K562 (cell line): Measurements from ENCODE around the gene C2orf42. TPM values are rescaled to one million over a fixed set of nuclear protein-coding genes. Genes with fewer than 3 reads are reported as not detected.

Source experiments
- ARHGAP35 ChIP-seq: fragments of 450-650 bp; IDR thresholded peaks from 2 replicates; pipeline ENCODE4 v1.6.1; 2018; ENCODE audit not compliant: partially characterized antibody
- CSDE1 ChIP-seq, 2 experiments: fragments of 450-650 bp; IDR thresholded peaks; 2 replicates each; pipeline ENCODE4 v1.6.1; 2016; ENCODE audit warnings: mild to moderate bottlenecking in 1 of 2
- FOS ChIP-seq: IDR thresholded peaks from 3 replicates; pipeline ENCODE4 v1.6.1; 2011; ENCODE audit not compliant: insufficient read length; ENCODE audit errors: extremely low read depth
- HNRNPLL ChIP-seq: fragments of 200-400 bp; formaldehyde crosslinking; IDR thresholded peaks from 2 replicates; pipeline ENCODE4 v1.6.1; 2017; ENCODE audit warnings: low read length, low read depth, mild to moderate bottlenecking; ENCODE audit not compliant: poor library complexity, severe bottlenecking
- KHSRP ChIP-seq: fragments of 450-650 bp; IDR thresholded peaks from 2 replicates; pipeline ENCODE4 v1.6.1; 2017
- KLF10 ChIP-seq: fragments of 250-450 bp; sonication (Bioruptor Pico); IDR thresholded peaks from 2 replicates; pipeline ENCODE4 v1.6.1; 2021; ENCODE audit warnings: matching md5 sums
- L3MBTL2 ChIP-seq: fragments of 450-650 bp; IDR thresholded peaks from 2 replicates; pipeline ENCODE4 v1.6.1; 2016; ENCODE audit warnings: mild to moderate bottlenecking, moderate library complexity
- MXI1 ChIP-seq: IDR thresholded peaks from 2 replicates; pipeline ENCODE4 v1.6.1; 2011; ENCODE audit warnings: low read depth, mild to moderate bottlenecking, improper control_type of control experiment, low read length
- NR2F6 ChIP-seq: fragments of 450-650 bp; formaldehyde crosslinking; IDR thresholded peaks from 2 replicates; pipeline ENCODE4 v1.4.0; 2020; ENCODE audit warnings: mild to moderate bottlenecking
- NRF1 ChIP-seq, 2 experiments: fragments of 450-650 bp; IDR thresholded peaks in 1 of 2; conservative IDR thresholded peaks in 1 of 2; 2 replicates each; pipeline ENCODE4 v1.6.1; 2014; ENCODE audit warnings: mild to moderate bottlenecking in 2 of 2
- PCBP2 ChIP-seq: fragments of 200-400 bp; formaldehyde crosslinking; IDR thresholded peaks from 2 replicates; pipeline ENCODE4 v1.6.1; 2018; ENCODE audit warnings: low read length, low read depth, mild to moderate bottlenecking, moderate library complexity; ENCODE audit not compliant: poor library complexity, severe bottlenecking
- SMARCE1 ChIP-seq: fragments of 450-650 bp; IDR thresholded peaks from 2 replicates; pipeline ENCODE4 v1.7.1; 2016; ENCODE audit warnings: mild to moderate bottlenecking
- SNIP1 ChIP-seq: fragments of 450-650 bp; IDR thresholded peaks from 2 replicates; pipeline ENCODE4 v1.7.1; 2017; ENCODE audit warnings: low read depth, mild to moderate bottlenecking
- SUPT5H ChIP-seq: fragments of 450-650 bp; IDR thresholded peaks from 2 replicates; pipeline ENCODE4 v1.6.1; 2016
- ZNF121 ChIP-seq: sonication (generic); formaldehyde crosslinking; conservative IDR thresholded peaks from 2 replicates; pipeline ENCODE4 v1.8.0; 2022; ENCODE audit warnings: missing genetic modification reagents
- ZNF41 ChIP-seq: fragments of 250-450 bp; sonication (Bioruptor Pico); conservative IDR thresholded peaks from 2 replicates; pipeline ENCODE4 v1.4.0; 2020; ENCODE audit warnings: mild to moderate bottlenecking
- ZNF644 ChIP-seq: fragments of 200-800 bp; sonication (Bioruptor generic); IDR thresholded peaks from 2 replicates; pipeline ENCODE4 v1.6.1; 2016; ENCODE audit warnings: low read depth, missing genetic modification characterization, missing compliant biosample characterization
- ZNF717 ChIP-seq: fragments of 250-450 bp; sonication (Bioruptor Pico); IDR thresholded peaks from 2 replicates; pipeline ENCODE4 v1.5.0; 2021
- polyA plus RNA-seq, 8 experiments: library from polyadenylated mRNA; depleted of rRNA in 4 of 8; stranded (reverse) in 5 of 8; unstranded in 3 of 8; fragments of >200 nt; fragmentation: Nextera tagmentation in 2 of 8; fragmentation: Illumina TruSeq in 1 of 8; extraction: Ambion mirVana in 2 of 8; extraction: Trizol in 1 of 8; gene quantifications; 2 replicates each; pipeline versions ENCODE4 v1.2.1 to v1.2.3, GENCODE V29; 2011 to 2014; ENCODE audit warnings: inconsistent platforms in 1 of 8, missing spikeins in 1 of 8
- total RNA-seq, 7 experiments: library from RNA; depleted of rRNA in 6 of 7; stranded (reverse); fragments of >200 nt in 6 of 7; fragmentation: Illumina TruSeq in 2 of 7; extraction: Trizol in 2 of 7; gene quantifications; 2 replicates each; pipeline versions ENCODE4 v1.2.1 to v1.2.3, GENCODE V29; 2011 to 2021; ENCODE audit warnings: low replicate concordance in 1 of 7
- TF ChIP-seq, protein P1 (sequence below): fragments of 250-450 bp; sonication (Bioruptor Pico); IDR thresholded peaks from 2 replicates; pipeline ENCODE4 v1.5.0; 2021; ENCODE audit warnings: mild to moderate bottlenecking, borderline replicate concordance
- TF ChIP-seq, protein P2 (sequence below): fragments of 450-650 bp; formaldehyde crosslinking; IDR thresholded peaks from 2 replicates; pipeline ENCODE4 v1.4.0; 2020; ENCODE audit warnings: mild to moderate bottlenecking, mixed read lengths
- TF ChIP-seq, protein P3 (sequence below): fragments of 250-450 bp; sonication (Bioruptor Pico); IDR thresholded peaks from 2 replicates; pipeline ENCODE4 v1.5.0; 2020; ENCODE audit warnings: mild to moderate bottlenecking, borderline replicate concordance
- TF ChIP-seq, protein P4 (sequence below): fragments of 450-650 bp; IDR thresholded peaks from 2 replicates; pipeline ENCODE4 v1.6.1; 2016; ENCODE audit warnings: low read depth, mild to moderate bottlenecking, moderate library complexity

Gene C2orf42
- total and polyA plus RNA-seq, 9 of the 15 experiments (the other 6 are each of a cell fraction or from before 2014, with no cell fraction given) = 4.6 to 10.9 (median 7.5) TPM

DNA sequence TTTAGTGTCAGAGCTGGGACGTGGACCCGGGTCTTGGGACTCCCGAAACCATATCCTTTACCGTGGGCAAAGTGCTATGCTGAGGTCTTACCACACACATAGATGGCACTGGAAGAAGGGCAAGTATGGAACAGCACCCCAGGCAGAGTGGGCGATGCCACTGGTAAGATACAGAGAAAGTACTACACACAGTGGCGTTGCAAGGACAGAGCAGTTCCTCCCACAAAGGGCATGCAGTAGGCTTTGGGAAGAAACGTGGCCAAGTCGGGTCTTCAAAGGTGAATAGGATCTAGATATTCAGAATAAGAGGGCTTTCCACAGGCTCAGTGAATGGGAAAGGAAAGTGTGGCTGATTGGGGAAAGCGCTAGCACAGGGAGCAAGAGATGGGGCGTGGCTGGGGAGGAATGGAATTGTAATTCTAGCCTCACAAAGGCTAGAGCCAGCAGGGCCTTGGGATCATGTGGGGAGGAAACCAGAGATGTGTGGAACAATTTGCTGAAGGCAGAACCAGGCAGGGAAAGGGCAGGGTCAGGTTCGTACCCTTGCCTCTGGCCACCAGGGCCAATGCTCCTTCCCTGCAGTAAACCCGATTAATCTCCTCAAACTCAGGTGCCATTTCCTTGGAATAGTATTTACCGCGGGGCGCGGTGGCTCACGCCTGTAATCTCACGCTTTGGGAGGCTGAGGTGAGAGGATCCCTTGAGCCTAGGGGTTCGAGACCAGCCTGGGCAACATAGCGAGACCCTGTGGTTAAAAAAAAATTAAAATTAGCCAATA is 67.6 kb downstream of the C2orf42 start (continued):
- TF ChIP-seq, protein P1, sequence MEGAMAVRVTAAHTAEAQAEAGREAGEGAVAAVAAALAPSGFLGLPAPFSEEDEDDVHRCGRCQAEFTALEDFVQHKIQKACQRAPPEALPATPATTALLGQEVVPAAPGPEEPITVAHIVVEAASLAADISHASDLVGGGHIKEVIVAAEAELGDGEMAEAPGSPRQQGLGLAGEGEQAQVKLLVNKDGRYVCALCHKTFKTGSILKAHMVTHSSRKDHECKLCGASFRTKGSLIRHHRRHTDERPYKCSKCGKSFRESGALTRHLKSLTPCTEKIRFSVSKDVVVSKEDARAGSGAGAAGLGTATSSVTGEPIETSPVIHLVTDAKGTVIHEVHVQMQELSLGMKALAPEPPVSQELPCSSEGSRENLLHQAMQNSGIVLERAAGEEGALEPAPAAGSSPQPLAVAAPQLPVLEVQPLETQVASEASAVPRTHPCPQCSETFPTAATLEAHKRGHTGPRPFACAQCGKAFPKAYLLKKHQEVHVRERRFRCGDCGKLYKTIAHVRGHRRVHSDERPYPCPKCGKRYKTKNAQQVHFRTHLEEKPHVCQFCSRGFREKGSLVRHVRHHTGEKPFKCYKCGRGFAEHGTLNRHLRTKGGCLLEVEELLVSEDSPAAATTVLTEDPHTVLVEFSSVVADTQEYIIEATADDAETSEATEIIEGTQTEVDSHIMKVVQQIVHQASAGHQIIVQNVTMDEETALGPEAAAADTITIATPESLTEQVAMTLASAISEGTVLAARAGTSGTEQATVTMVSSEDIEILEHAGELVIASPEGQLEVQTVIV (CRISPR knock-in tag) = no peak
- TF ChIP-seq, protein P2, sequence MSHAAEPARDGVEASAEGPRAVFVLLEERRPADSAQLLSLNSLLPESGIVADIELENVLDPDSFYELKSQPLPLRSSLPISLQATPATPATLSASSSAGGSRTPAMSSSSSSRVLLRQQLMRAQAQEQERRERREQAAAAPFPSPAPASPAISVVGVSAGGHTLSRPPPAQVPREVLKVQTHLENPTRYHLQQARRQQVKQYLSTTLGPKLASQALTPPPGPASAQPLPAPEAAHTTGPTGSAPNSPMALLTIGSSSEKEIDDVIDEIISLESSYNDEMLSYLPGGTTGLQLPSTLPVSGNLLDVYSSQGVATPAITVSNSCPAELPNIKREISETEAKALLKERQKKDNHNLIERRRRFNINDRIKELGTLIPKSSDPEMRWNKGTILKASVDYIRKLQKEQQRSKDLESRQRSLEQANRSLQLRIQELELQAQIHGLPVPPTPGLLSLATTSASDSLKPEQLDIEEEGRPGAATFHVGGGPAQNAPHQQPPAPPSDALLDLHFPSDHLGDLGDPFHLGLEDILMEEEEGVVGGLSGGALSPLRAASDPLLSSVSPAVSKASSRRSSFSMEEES = no peak
- no peak for TF ChIP-seq NR2F6
- TF ChIP-seq SMARCE1 = no peak
- TF ChIP-seq, protein P3, sequence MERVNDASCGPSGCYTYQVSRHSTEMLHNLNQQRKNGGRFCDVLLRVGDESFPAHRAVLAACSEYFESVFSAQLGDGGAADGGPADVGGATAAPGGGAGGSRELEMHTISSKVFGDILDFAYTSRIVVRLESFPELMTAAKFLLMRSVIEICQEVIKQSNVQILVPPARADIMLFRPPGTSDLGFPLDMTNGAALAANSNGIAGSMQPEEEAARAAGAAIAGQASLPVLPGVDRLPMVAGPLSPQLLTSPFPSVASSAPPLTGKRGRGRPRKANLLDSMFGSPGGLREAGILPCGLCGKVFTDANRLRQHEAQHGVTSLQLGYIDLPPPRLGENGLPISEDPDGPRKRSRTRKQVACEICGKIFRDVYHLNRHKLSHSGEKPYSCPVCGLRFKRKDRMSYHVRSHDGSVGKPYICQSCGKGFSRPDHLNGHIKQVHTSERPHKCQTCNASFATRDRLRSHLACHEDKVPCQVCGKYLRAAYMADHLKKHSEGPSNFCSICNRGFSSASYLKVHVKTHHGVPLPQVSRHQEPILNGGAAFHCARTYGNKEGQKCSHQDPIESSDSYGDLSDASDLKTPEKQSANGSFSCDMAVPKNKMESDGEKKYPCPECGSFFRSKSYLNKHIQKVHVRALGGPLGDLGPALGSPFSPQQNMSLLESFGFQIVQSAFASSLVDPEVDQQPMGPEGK = no peak
- peak; percentile 98 for TF ChIP-seq ZNF121 (CRISPR knock-in tag)
- no peak for TF ChIP-seq MXI1
- TF ChIP-seq ZNF644 (tag) = no peak
- TF ChIP-seq CSDE1 (IDR thresholded peaks at IDR 0.05) = no peak
- TF ChIP-seq KHSRP = no peak
- TF ChIP-seq PCBP2 = no peak
- TF ChIP-seq SUPT5H = no peak; the same call in 1 of the 2 replicates
- no peak for TF ChIP-seq NRF1 (conservative IDR thresholded peaks at IDR 0.05 in 1 of 2, IDR thresholded peaks at IDR 0.05 in 1 of 2)
- TF ChIP-seq ZNF717 (CRISPR knock-in tag) = no peak
- TF ChIP-seq ZNF41 = 0 out of 2 replicates have a peak, but pooled peaks have one; percentile 49
- TF ChIP-seq, protein P4, sequence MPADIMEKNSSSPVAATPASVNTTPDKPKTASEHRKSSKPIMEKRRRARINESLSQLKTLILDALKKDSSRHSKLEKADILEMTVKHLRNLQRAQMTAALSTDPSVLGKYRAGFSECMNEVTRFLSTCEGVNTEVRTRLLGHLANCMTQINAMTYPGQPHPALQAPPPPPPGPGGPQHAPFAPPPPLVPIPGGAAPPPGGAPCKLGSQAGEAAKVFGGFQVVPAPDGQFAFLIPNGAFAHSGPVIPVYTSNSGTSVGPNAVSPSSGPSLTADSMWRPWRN = no peak
- no peak for TF ChIP-seq ARHGAP35
- no peak for TF ChIP-seq FOS
- TF ChIP-seq HNRNPLL = no peak
- peak; percentile 45; the same call in 1 of the 2 replicates for TF ChIP-seq L3MBTL2
- no peak for TF ChIP-seq SNIP1
- no peak for TF ChIP-seq KLF10 (CRISPR knock-in tag)
